ENCODE data around the gene CLEC4A.
"Not testable (repeated sequence)": the region's sequence is repeated elsewhere in the genome, so short reads cannot be mapped to it uniquely, and the experiment has no call there.

CLEC4A gene

GRCh38 chr12:8089716-8090115 lies 33.7 kb upstream of the CLEC4A start:
- DNase-seq (ENCODE audit: low spot score in 2 of 2) (no peak), ATAC-seq (replicated peaks; ENCODE audit: extremely low read depth, poor library complexity, severe bottlenecking) (no peak)
- no peak overlapping the region for H3K4me3 Mint-ChIP-seq
- no peaks in the 10 kb centered on the region for H3K27me3 Mint-ChIP-seq
- H3K4me1 Mint-ChIP-seq, result peaks cover 28% of the 10 kb centered on the region
- peak overlapping the region; percentile 95 for H3K27ac Mint-ChIP-seq (ENCODE audit: low read depth)
- H3K9me3 Mint-ChIP-seq, result no peaks in the 10 kb centered on the region
- H3K36me3 Mint-ChIP-seq (ENCODE audit: insufficient read depth), result peaks cover 46% of the 10 kb centered on the region

- peak overlapping the region; percentile 67 for H3K27ac Mint-ChIP-seq (ENCODE audit: low read depth)
- no peak for DNase-seq (ENCODE audit: low spot score in 2 of 2)
- no peaks in the 10 kb centered on the region for H3K9me3 Mint-ChIP-seq
- H3K4me1 Mint-ChIP-seq, result peaks cover 14% of the 10 kb centered on the region
- H3K36me3 Mint-ChIP-seq (ENCODE audit: insufficient read depth), result peaks cover 67% of the 10 kb centered on the region
- no peaks in the 10 kb centered on the region for H3K27me3 Mint-ChIP-seq
- no peak overlapping the region for H3K4me3 Mint-ChIP-seq
- ATAC-seq (replicated peaks; ENCODE audit: extremely low read depth, poor library complexity, severe bottlenecking), result no peak
These were observed 30.1 kb upstream of the CLEC4A start for GRCh38 chr12:8093291-8093690.

GRCh38 chr12:8096281-8096915 lies 27.0 kb upstream of the CLEC4A start:
- Mint-ChIP-seq H3K4me1 (peaks cover 12% of the 10 kb centered on the region), H3K4me3 (no peak overlapping the region), H3K27me3 (no peaks in the 10 kb centered on the region), H3K36me3 (ENCODE audit: insufficient read depth) (peaks cover 63% of the 10 kb centered on the region), H3K27ac (ENCODE audit: low read depth) (no peak overlapping the region), H3K9me3 (no peaks in the 10 kb centered on the region)
- ATAC-seq (replicated peaks; ENCODE audit: extremely low read depth, poor library complexity, severe bottlenecking) (no peak), DNase-seq (ENCODE audit: low spot score in 2 of 2) (no peak)

- H3K36me3 Mint-ChIP-seq (ENCODE audit: insufficient read depth), result peaks cover 45% of the 10 kb centered on the region
- DNase-seq (ENCODE audit: low spot score in 2 of 2) (no peak), ATAC-seq (replicated peaks; ENCODE audit: extremely low read depth, poor library complexity, severe bottlenecking) (no peak)
- peak overlapping the region; percentile 16 for H3K27ac Mint-ChIP-seq (ENCODE audit: low read depth)
- no peak overlapping the region for H3K4me3 Mint-ChIP-seq
- no peaks in the 10 kb centered on the region for H3K27me3 Mint-ChIP-seq
- H3K9me3 Mint-ChIP-seq, result no peaks in the 10 kb centered on the region
- H3K4me1 Mint-ChIP-seq, result peaks cover 12% of the 10 kb centered on the region
These were observed 24.2 kb upstream of the CLEC4A start for GRCh38 chr12:8099235-8099634.

- no peaks in the 10 kb centered on the region for H3K9me3 Mint-ChIP-seq
- H3K27ac Mint-ChIP-seq (ENCODE audit: low read depth), result no peak overlapping the region
- H3K4me1 Mint-ChIP-seq, result no peaks in the 10 kb centered on the region
- ATAC-seq (replicated peaks; ENCODE audit: extremely low read depth, poor library complexity, severe bottlenecking) (peak; percentile 68), DNase-seq (ENCODE audit: low spot score in 2 of 2) (peak; percentile 60 to 65)
- H3K36me3 Mint-ChIP-seq (ENCODE audit: insufficient read depth), result peaks cover 5% of the 10 kb centered on the region
- no peaks in the 10 kb centered on the region for H3K27me3 Mint-ChIP-seq
- no peak overlapping the region for H3K4me3 Mint-ChIP-seq
These were observed 14.5 kb upstream of the CLEC4A start for GRCh38 chr12:8108808-8109398.

GRCh38 chr12:8113117-8113516 lies 10.3 kb upstream of the CLEC4A start:
- H3K4me1 Mint-ChIP-seq; H3K27ac Mint-ChIP-seq (ENCODE audit: low read depth); H3K36me3 Mint-ChIP-seq (ENCODE audit: insufficient read depth); H3K9me3 Mint-ChIP-seq; DNase-seq (ENCODE audit: low spot score in 2 of 2); ATAC-seq (replicated peaks; ENCODE audit: extremely low read depth, poor library complexity, severe bottlenecking); H3K4me3 Mint-ChIP-seq; H3K27me3 Mint-ChIP-seq: not testable (repeated sequence)

- Mint-ChIP-seq H3K36me3 (ENCODE audit: insufficient read depth) (peaks cover 5% of the 10 kb centered on the region), H3K4me1 (no peaks in the 10 kb centered on the region), H3K9me3 (no peaks in the 10 kb centered on the region), H3K27me3 (no peaks in the 10 kb centered on the region), H3K27ac (ENCODE audit: low read depth) (no peak overlapping the region), H3K4me3 (no peak overlapping the region)
- DNase-seq (ENCODE audit: low spot score in 2 of 2), result no peak
- no peak for ATAC-seq (replicated peaks; ENCODE audit: extremely low read depth, poor library complexity, severe bottlenecking)
These were observed 3.2 kb upstream of the CLEC4A start for GRCh38 chr12:8120072-8120713.

- peaks cover 8% of the 10 kb centered on the region for H3K36me3 Mint-ChIP-seq (ENCODE audit: insufficient read depth)
- no peaks in the 10 kb centered on the region for H3K27me3 Mint-ChIP-seq
- DNase-seq (ENCODE audit: low spot score in 2 of 2) (no peak), ATAC-seq (replicated peaks; ENCODE audit: extremely low read depth, poor library complexity, severe bottlenecking) (peak; percentile 28)
- no peak overlapping the region for H3K27ac Mint-ChIP-seq (ENCODE audit: low read depth)
- H3K4me1 Mint-ChIP-seq, result no peaks in the 10 kb centered on the region
- no peak overlapping the region for H3K4me3 Mint-ChIP-seq
- no peaks in the 10 kb centered on the region for H3K9me3 Mint-ChIP-seq
These were observed 3.7 kb downstream of the CLEC4A start for GRCh38 chr12:8127138-8127537.

- not testable (repeated sequence) for DNase-seq (ENCODE audit: low spot score in 2 of 2); H3K9me3 Mint-ChIP-seq; ATAC-seq (replicated peaks; ENCODE audit: extremely low read depth, poor library complexity, severe bottlenecking); H3K27me3 Mint-ChIP-seq; H3K4me3 Mint-ChIP-seq; H3K36me3 Mint-ChIP-seq (ENCODE audit: insufficient read depth); H3K27ac Mint-ChIP-seq (ENCODE audit: low read depth); H3K4me1 Mint-ChIP-seq
These were observed 10.4 kb downstream of the CLEC4A start for GRCh38 chr12:8133636-8134397.

GRCh38 chr12:8134398-8134930 lies 11.0 kb downstream of the CLEC4A start:
- H3K4me3 Mint-ChIP-seq; H3K36me3 Mint-ChIP-seq (ENCODE audit: insufficient read depth); H3K27me3 Mint-ChIP-seq; H3K27ac Mint-ChIP-seq (ENCODE audit: low read depth); H3K9me3 Mint-ChIP-seq; H3K4me1 Mint-ChIP-seq; ATAC-seq (replicated peaks; ENCODE audit: extremely low read depth, poor library complexity, severe bottlenecking); DNase-seq (ENCODE audit: low spot score in 2 of 2): not testable (repeated sequence)

GRCh38 chr12:8141647-8142046 lies 18.2 kb downstream of the CLEC4A start:
- H3K27me3 Mint-ChIP-seq, result peaks cover 21% of the 10 kb centered on the region
- H3K4me3 Mint-ChIP-seq; DNase-seq (ENCODE audit: low spot score in 2 of 2); ATAC-seq (replicated peaks; ENCODE audit: extremely low read depth, poor library complexity, severe bottlenecking); H3K27ac Mint-ChIP-seq (ENCODE audit: low read depth); H3K4me1 Mint-ChIP-seq; H3K36me3 Mint-ChIP-seq (ENCODE audit: insufficient read depth): not testable (repeated sequence)
- H3K9me3 Mint-ChIP-seq, result peaks cover 10% of the 10 kb centered on the region

GRCh38 chr12:8143261-8143660 lies 19.8 kb downstream of the CLEC4A start:
- no peak overlapping the region for H3K4me3 Mint-ChIP-seq
- peaks cover 21% of the 10 kb centered on the region for H3K27me3 Mint-ChIP-seq
- DNase-seq (ENCODE audit: low spot score in 2 of 2), result no peak
- H3K36me3 Mint-ChIP-seq (ENCODE audit: insufficient read depth), result peaks cover 7% of the 10 kb centered on the region
- no peak overlapping the region for H3K27ac Mint-ChIP-seq (ENCODE audit: low read depth)
- H3K9me3 Mint-ChIP-seq, result peaks cover 10% of the 10 kb centered on the region
- no peak for ATAC-seq (replicated peaks; ENCODE audit: extremely low read depth, poor library complexity, severe bottlenecking)
- no peaks in the 10 kb centered on the region for H3K4me1 Mint-ChIP-seq
